Glomerular endothelial cell (primary cell): Measurements from ENCODE around the gene INVS. TPM values are rescaled to one million over a fixed set of nuclear protein-coding genes. Genes with fewer than 3 reads are reported as not detected.
"Not testable (repeated sequence)": the region's sequence is repeated elsewhere in the genome, so short reads cannot be mapped to it uniquely, and the experiment has no call there.

ENCODE experiments used
- DNase-seq: peaks from one replicate; pipeline ENCODE4 v3.0.0-alpha.2; 2011; ENCODE audit warnings: low read depth, low spot score; ENCODE audit errors: extremely low read depth
- total RNA-seq: library from RNA; depleted of rRNA; stranded (reverse); fragments of >200 nt; gene quantifications from 2 replicates; pipeline ENCODE4 v1.2.3, GENCODE V29; 2015

INVS gene
- total RNA-seq, 1 donor from 2014 or later = 28.8 TPM

DNA sequence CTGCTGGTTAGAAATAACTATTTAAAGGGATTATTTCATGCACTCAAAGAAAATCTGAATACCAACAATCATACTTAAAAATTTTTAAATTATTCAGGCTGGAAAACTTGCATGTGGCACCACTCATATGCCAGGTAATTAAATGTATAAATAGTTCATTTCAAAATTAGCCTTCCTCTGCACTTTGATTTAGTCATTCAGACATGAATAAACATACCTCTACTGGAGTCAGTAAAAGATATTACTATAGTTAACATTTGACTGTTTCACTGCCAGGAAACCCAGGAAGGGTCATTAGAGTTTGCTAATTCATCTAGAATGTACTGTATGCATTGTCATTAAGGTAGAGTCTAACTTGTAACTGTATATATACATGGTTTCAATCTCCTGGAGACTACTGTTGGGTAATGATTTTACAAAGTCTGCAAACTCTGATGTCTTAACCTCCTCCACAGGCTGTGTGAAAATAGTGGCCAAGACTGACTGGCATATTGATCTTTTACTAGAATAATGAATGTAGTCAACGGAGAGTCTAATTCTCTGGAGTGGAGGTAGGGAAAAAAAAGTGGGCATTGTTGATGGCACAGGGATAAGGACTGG is 210.0 kb downstream of the INVS start:
- DNase-seq = no peak

DNA sequence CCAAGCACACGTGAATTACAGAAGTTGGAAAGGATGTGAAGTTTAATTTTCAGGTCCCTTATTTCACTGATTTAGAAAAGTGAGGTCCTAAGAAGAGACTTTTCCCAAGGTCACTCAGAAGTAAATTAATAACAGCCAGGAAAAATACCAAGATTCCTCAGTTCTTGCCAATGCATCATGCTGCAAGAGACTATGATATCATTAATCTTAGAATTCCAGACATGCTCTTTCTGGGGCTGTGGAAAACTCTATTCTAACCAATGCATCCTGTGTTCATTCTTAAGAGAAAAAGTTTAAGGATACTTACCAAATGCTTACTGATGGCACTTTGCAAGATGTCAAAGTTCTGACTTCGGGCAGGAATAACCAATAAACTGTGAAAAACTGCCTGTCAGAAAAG is 210.9 kb downstream of the INVS start:
- DNase-seq = no peak

DNA sequence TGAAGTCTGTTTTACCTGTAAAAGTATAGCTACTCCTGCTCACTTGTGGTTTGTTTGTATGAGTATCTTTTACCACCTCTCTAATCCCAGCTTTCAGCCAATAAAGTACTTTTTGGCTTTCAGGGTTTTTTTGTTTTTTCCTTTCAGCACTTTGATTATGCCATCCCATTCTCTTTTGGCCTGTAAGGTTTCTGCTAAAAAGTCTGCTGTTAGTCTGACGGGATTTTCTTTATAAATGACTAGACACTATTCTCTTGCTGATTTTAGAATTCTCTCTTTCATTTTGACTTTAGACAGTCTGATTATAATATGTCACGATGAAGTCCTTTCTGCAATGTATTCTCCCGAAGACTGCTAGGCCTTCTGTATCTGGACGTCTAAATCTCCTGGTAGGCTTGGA is 216.5 kb downstream of the INVS start:
- no peak for DNase-seq

DNA sequence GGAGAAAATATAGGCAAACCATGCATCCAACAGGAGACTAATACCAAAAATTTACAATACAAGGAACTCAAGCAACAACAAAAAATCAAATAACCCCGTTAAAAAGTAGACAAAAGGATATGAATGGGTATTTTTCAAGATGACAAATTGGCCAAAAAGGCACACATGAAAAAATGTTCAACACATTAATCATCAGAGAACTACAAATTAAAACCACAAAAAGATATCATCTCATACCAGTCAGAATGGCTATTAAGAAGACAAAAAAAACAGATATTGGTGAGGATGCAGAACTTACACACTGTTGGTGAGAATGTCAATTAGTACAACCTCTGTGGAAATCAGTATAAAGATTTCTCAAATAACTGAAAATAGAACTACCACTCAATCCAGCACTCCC is 218.7 kb downstream of the INVS start:
- DNase-seq = no peak

DNA sequence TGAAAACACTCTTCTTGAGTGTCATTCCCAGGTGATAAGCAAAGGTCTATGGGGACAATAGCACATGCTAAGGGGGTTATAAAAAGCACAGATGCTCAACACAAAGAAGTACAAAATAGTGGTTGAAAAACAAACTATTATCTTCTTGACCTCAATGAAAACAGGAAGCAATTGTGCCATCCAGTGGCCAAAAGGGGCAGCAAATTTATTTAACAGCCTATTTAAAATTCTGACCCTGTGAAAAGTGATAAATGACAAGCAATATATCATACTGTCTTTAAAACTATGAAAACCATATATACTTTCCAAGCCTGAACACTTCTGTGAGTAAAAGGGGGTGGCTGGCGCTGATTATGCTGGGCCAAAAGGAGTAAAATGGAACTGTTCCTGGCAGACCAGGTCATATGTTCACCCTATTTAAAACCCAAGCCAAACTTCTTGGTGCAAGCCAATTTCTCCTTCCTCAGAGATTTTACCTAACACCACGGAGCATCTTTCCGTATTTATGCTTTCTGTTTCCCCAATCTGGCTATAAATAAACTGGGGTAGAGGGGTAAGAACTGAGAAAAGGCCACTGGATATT is 224.0 kb downstream of the INVS start:
- no peak for DNase-seq

DNA sequence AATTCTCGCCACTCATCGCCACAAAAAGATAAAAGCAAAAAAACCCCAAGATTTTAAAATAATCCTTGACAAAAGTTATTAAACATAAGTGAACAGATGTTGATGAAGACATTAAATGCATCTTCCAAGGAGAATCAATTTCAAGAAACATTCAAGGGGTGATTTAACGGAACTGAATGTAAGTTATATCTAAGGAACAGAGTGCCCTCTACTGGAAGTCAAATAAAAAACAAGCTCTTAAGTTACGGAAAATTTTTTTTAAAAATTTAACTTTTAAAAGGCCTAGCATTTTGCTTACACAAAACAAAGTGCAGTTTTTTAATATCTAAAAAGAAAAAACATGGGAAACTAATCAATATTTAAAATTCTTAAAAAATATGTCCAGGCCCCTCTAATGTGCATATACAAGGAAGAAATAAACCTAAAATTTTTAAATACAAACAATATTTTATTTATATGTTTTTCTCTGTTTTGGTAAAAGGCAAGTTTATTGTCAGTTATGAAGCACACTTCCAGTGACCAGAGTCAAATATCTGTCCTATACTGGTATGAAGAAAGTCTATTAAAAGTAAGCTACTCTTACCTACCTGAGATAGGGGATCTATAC is 225.7 kb downstream of the INVS start:
- DNase-seq = peak; percentile 27

DNA sequence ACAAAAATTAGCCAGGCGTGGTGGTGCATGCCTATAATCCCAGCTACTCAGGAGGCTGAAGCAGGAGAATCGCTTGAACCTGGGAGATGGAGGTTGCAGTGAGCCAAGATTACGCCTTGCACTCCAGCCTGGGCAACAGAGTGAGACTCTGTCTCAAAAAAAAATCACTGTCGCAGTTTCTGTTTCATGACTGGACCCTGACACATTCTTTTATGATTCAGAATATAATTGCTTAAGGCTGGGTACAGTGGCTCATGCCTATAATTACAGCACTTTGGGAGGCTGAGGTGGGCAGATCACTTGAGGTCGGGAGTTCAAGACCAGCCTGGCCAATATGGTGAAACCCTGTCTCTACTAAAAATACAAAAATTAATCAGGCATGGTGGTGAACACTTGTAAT is 239.7 kb downstream of the INVS start:
- DNase-seq = not testable (repeated sequence)

DNA sequence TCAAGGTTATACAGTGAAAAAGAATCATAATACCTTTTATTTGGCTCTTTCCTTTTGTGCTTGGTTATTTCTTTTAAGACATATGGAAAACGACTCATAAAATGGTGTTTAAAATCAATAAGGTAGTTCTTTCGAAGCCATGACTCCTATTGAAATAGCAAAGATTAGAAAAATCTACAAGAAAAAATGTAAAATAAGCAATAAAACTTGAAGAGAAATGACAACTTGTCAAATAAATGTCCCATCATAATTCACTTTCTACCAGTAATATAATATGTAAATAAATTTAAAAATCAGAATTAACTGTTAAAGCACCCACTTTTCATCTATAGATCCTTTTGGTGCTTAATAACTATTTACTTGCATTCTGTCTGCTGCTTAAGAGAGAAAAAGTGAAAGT is 241.2 kb downstream of the INVS start:
- DNase-seq = no peak

DNA sequence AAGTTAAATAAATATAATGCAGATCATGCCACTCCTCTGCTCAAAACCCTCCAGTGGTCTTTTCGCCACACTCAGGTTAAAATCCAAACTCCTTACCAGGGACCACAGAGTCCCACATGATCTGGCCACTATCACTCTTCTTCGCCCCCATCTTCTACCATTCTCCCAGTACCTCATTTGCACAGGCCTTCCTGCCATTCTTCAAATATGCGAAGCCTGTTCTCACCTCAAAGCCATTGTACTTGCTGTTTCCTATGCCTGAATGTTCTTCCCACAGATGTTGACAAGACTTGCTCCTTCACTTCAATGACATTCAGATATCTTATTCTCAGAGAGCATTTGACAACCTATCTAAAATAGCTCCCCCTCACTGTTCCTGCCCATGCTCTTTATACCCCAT is 242.8 kb downstream of the INVS start:
- no peak for DNase-seq

DNA sequence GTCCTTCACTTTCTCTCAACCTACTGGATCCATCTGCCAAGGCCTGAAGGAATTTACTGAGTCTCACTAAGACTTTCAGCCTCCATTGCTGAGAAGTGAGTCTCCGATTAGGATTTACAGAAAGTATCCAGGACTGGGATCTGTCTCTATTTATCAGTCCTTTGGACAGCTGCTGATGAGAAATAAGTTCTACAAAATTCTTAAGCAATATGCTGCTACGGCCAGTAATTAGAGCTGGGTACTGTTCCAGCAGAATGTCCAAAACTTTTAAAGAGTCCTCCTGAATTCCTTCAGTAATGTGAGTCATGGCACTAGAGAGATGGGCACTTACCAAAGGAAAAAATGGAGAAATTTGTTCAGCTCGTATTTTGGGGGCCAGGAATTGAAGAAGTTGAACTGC is 247.8 kb downstream of the INVS start:
- DNase-seq = no peak

DNA sequence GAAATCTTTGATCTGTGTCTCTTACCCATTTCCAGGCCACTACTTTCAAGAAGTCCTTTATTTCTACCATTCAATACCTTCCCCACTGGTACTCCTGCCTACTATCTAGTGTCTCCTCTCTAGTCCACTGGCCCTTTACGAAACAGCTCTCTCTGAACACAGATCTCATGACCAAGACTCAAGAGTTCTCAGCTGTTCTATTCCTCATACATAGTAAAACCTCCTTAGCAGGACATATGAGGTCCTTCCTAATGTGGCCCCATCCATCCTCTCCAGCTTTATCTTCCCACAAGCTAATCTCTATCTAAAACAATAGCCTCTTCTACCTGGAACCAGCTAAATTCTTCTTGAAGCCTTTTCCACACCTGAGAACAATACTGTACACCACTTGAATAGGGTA is 251.1 kb downstream of the INVS start:
- no peak for DNase-seq

Other genes starting within 250 kb of the INVS start
- 14.0 and 37.3 TPM in 2 replicates for gene STX17, start 192.6 kb upstream of the INVS start, total RNA-seq
- 21.5 and 26.4 TPM in 2 replicates for gene ERP44, start 243 bp upstream of the INVS start, total RNA-seq